A673 (cell line): ENCODE measurements around the gene REELD1. TPM values are rescaled to one million over a fixed set of nuclear protein-coding genes. Genes with fewer than 3 reads are reported as not detected.

ENCODE experiments used
- BruUV-seq: library from RNA; stranded (reverse); fragments of 400-500 nt; replicated peaks from 2 replicates; lab custom pipeline; 2021; lab: Mats Ljungman, UMichigan
- CTCF ChIA-PET: fragments of 300-600 bp; sonication (Branson Sonifier 250); formaldehyde crosslinking; loops from one replicate; lab custom pipeline; 2022; ENCODE audit warnings: antibody characterized with exemption; lab: Charles Lee
- POLR2A ChIA-PET: fragments of 300-600 bp; sonication (Branson Sonifier 250); formaldehyde crosslinking; loops from one replicate; lab custom pipeline; 2022; ENCODE audit warnings: antibody characterized with exemption; ENCODE audit not compliant: low non-redundant PET; lab: Charles Lee
- DNase-seq: peaks from one replicate; pipeline ENCODE4 v3.0.0-alpha.2; 2015; ENCODE audit warnings: low spot score
- H3K27ac ChIP-seq: fragments of 200-600 bp; sonication (generic); 2 replicates; pipeline ENCODE4 v1.5.1; 2016; ENCODE audit warnings: mixed run types, low read depth, mild to moderate bottlenecking, mixed read lengths, antibody characterized with exemption, low read length; ENCODE audit not compliant: poor library complexity, severe bottlenecking
- H3K27me3 ChIP-seq: fragments of 200-600 bp; sonication (generic); replicated peaks from 2 replicates; pipeline ENCODE4 v1.6.1; 2017; ENCODE audit warnings: mixed run types, low read depth, mild to moderate bottlenecking, mixed read lengths, antibody characterized with exemption, low read length; ENCODE audit not compliant: insufficient read depth, poor library complexity
- H3K36me3 ChIP-seq: fragments of 200-600 bp; sonication (generic); 2 replicates; pipeline ENCODE4 v1.6.1; 2016; ENCODE audit warnings: mixed run types, mild to moderate bottlenecking, mixed read lengths, antibody characterized with exemption, low read length; ENCODE audit not compliant: insufficient read depth, poor library complexity, severe bottlenecking
- H3K4me1 ChIP-seq: fragments of 200-600 bp; sonication (generic); 2 replicates; pipeline ENCODE4 v1.6.1; 2017; ENCODE audit warnings: mixed run types, mild to moderate bottlenecking, mixed read lengths, antibody characterized with exemption, low read length; ENCODE audit not compliant: insufficient read depth, poor library complexity, severe bottlenecking
- H3K4me3 ChIP-seq: fragments of 200-600 bp; sonication (generic); 2 replicates; pipeline ENCODE4 v1.5.1; 2016; ENCODE audit warnings: low read depth, mixed run types, mild to moderate bottlenecking, mixed read lengths, low read length; ENCODE audit not compliant: poor library complexity, severe bottlenecking
- H3K9me3 ChIP-seq: fragments of 200-600 bp; sonication (generic); 2 replicates; pipeline ENCODE4 v1.6.1; 2016; ENCODE audit warnings: mixed run types, low read depth, mild to moderate bottlenecking, mixed read lengths, antibody characterized with exemption, low read length; ENCODE audit not compliant: poor library complexity, severe bottlenecking
- CTCF ChIP-seq: fragments of 300-800, 200-600 bp; sonication (generic); conservative IDR thresholded peaks from 2 replicates; pipeline ENCODE4 v1.5.1; 2017; ENCODE audit warnings: low read depth, mild to moderate bottlenecking, antibody characterized with exemption, low read length, moderate library complexity, mixed read lengths
- EZH2 ChIP-seq: fragments of 200-600 bp; sonication (generic); IDR thresholded peaks from 2 replicates; pipeline ENCODE4 v1.6.1; 2017; ENCODE audit warnings: borderline replicate concordance, low read depth, mild to moderate bottlenecking, mixed read lengths, antibody characterized with exemption, low read length; ENCODE audit not compliant: poor library complexity, severe bottlenecking
- intact Hi-C: fragments of 100-400 bp; cut with micrococcal nuclease; formaldehyde crosslinking; loops from one replicate; pipeline ENCODE4 v1.10.0; 2022; ENCODE audit not compliant: unreplicated experiment
- total RNA-seq: library from RNA; stranded (reverse); gene quantifications from 2 replicates; pipeline ENCODE4 v1.2.3, GENCODE V29; 2021

The REELD1 gene
- total RNA-seq, 1 experiment from 2014 or later = not detected

GRCh38 chr4:146273204-146273901 is 59.0 kb downstream of the REELD1 start:
- intact Hi-C loops = no loop called here
- CTCF ChIA-PET = no interaction called here

DNA sequence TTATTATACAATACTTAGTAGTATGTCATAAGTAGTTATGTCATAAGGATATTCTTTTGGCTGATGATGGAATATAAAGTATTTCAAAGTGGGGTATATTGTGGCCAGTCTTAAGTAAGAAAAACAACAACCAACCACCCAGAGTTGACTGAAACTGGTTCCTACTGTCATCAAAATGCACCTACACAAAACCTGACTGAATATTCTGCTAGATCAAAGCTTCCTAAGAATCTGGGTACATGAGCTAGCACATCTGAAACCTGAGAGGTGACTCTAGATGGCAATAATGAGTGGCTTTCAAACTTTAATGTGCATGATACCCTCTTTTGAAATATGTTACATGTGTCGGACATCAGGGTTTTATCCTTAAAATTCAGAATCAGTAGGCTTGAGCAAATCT is 60.4 kb downstream of the REELD1 start:
- DNase-seq = no peak
- BruUV-seq = no TSS peak
- Histone ChIP-seq H3K36me3 (no peaks in the 10 kb centered on the region), H3K27ac (no peak overlapping the region), H3K4me3 (no peak overlapping the region), H3K4me1 (peaks cover 10% of the 10 kb centered on the region), H3K27me3 (no peaks in the 10 kb centered on the region), H3K9me3 (no peaks in the 10 kb centered on the region)
- intact Hi-C loops = no loop called here
- POLR2A ChIA-PET = no interaction called here
- TF ChIP-seq EZH2 (no peak), CTCF (no peak)
- CTCF ChIA-PET = no interaction called here

More at GRCh38 chr4:146273204-146273901, 59.0 kb downstream of the REELD1 start:
- Histone ChIP-seq H3K27me3 (no peaks in the 10 kb centered on the region), H3K4me3 (no peak overlapping the region), H3K9me3 (no peaks in the 10 kb centered on the region), H3K36me3 (no peaks in the 10 kb centered on the region), H3K4me1 (peaks cover 4% of the 10 kb centered on the region), H3K27ac (no peak overlapping the region)
- no TSS peak for BruUV-seq
- no peak for DNase-seq
- POLR2A ChIA-PET = no interaction called here
- no peak for TF ChIP-seq CTCF
- TF ChIP-seq EZH2 = no peak

DNA sequence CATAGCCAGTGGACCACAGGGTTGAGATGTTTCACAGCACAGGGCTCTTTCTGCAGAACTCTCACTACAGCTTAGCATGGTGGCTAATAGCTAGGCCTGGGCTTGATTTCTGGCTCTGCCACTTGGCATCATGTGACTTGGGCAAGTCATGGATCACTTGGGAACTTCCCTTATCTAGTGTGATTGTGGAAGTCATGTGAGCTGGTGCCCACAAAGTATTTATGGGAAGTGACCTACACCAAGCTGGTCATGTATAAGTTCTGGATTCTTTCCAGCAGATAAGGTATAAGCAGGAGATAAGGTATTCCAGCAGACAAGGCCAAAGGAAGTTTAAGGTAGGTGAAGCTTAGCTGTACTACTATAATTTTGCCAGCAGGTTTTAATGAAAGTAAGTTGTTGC is 61.0 kb downstream of the REELD1 start:
- intact Hi-C loops = no loop called here
- CTCF ChIA-PET = no interaction called here
- TF ChIP-seq EZH2 (no peak), CTCF (no peak)
- H3K27ac ChIP-seq = no peak overlapping the region
- H3K9me3 ChIP-seq = no peaks in the 10 kb centered on the region
- BruUV-seq = no TSS peak
- no peaks in the 10 kb centered on the region for H3K27me3 ChIP-seq
- no peak overlapping the region for H3K4me3 ChIP-seq
- no peak for DNase-seq
- peaks cover 10% of the 10 kb centered on the region for H3K4me1 ChIP-seq
- no peaks in the 10 kb centered on the region for H3K36me3 ChIP-seq
- POLR2A ChIA-PET = no interaction called here
